ENCODE data around the gene SORCS2. TPM values are rescaled to one million over a fixed set of nuclear protein-coding genes. Genes with fewer than 3 reads are reported as not detected.

Gene SORCS2
- total and polyA plus RNA-seq, 2 of the 8 experiments (the other 6 are each of a cell fraction or from before 2014, with no cell fraction given): 0.36 to 1.8 TPM

- Histone ChIP-seq H2BK5ac (ENCODE audit: low read depth, low read length) (no peak overlapping the region), H2BK15ac (ENCODE audit: low read length) (no peak overlapping the region), H3K36me3 (ENCODE audit: control insufficient read depth in 2 of 4, insufficient read depth in 4 of 4, low read length in 3 of 4) (no peaks in the 10 kb centered on the region), H2BK120ac (replicated peaks; ENCODE audit: low read depth, low read length) (no peak overlapping the region), H3K4me1 (replicated peaks in 1 of 4; ENCODE audit: control insufficient read depth in 3 of 4, insufficient read depth in 4 of 4, low read length in 3 of 4) (no peaks in the 10 kb centered on the region), H3K56ac (replicated peaks; ENCODE audit: insufficient read length, low read depth, low read length) (no peak overlapping the region), H3K4ac (replicated peaks; ENCODE audit: insufficient read length, low read depth, low read length) (no peak overlapping the region), H3K14ac (ENCODE audit: insufficient read length) (no peak overlapping the region), H3K4me3 (ENCODE audit: extremely low read depth in 1 of 4, insufficient read depth in 2 of 4, low read depth in 3 of 4, low read length in 4 of 4) (no peak overlapping the region), H3K79me1 (ENCODE audit: low read depth, low read length) (no peaks in the 10 kb centered on the region), H4K8ac (ENCODE audit: extremely low read depth, insufficient read depth, low read length) (no peak overlapping the region), H3K27ac (ENCODE audit: low read depth, low read length) (no peak overlapping the region), H4K20me1 (replicated peaks in 1 of 2; ENCODE audit: control insufficient read depth in 1 of 2, insufficient read depth in 2 of 2, low read length in 2 of 2) (peaks cover 0 to 2% of the 10 kb centered on the region in 2 experiments), H2AFZ (ENCODE audit: low read length) (no peak overlapping the region), H2AK5ac (ENCODE audit: low read depth, low read length) (no peak overlapping the region), H2BK12ac (ENCODE audit: low read depth, low read length) (no peak overlapping the region), H3K79me2 (ENCODE audit: control insufficient read depth in 1 of 2, insufficient read depth in 2 of 2, low read length in 2 of 2) (no peaks in the 10 kb centered on the region), H4K5ac (ENCODE audit: insufficient read length, low read depth, low read length) (no peak overlapping the region), H3K23me2 (ENCODE audit: low read depth, low read length) (no peaks in the 10 kb centered on the region), H4K91ac (replicated peaks; ENCODE audit: insufficient read length, low read length) (no peak overlapping the region), H3K9ac (replicated peaks in 1 of 4; ENCODE audit: extremely low read depth in 1 of 4, low read depth in 3 of 4, low read length in 3 of 4) (no peak overlapping the region), H3K27me3 (replicated peaks in 1 of 4; ENCODE audit: control insufficient read depth in 3 of 4, extremely low read depth in 1 of 4, insufficient read depth in 3 of 4, low read length in 3 of 4) (no peaks in the 10 kb centered on the region), H3K4me2 (ENCODE audit: insufficient read depth in 1 of 2, low read depth in 2 of 2, low read length in 2 of 2) (no peak overlapping the region), H3K9me3 (ENCODE audit: insufficient read depth in 2 of 2, low read depth in 1 of 2, low read length in 1 of 2) (no peaks in the 10 kb centered on the region), H3K23ac (ENCODE audit: insufficient read length) (no peak overlapping the region), H2BK20ac (ENCODE audit: low read length) (no peak overlapping the region), H3K18ac (ENCODE audit: extremely low read depth, low read length) (no peak overlapping the region)
- FAIRE-seq (no peak), DNase-seq (ENCODE audit: low read depth in 1 of 2, low spot score in 2 of 2) (no peak)
- ChIA-PET CTCF (ENCODE audit: partially characterized antibody) (interaction anchor here (1.3 to 1.7 kb wide), 2 partner anchors 11 to 17 kb away, joined by 3 to 6 read pairs; no protein-coding TSS in a partner anchor), POLR2A (ENCODE audit: partially characterized antibody) (no interaction called here)
- TF ChIP-seq KDM4A (IDR thresholded peaks at IDR 0.05; ENCODE audit: low read depth, low read length, severe bottlenecking): no peak
- no peak for TF ChIP-seq GABPA (IDR thresholded peaks at IDR 0.05; ENCODE audit: borderline replicate concordance, insufficient read depth, low read length)
- no peak for TF ChIP-seq JUND (IDR thresholded peaks at IDR 0.05; ENCODE audit: low read length)
- no peak for TF ChIP-seq ATF2 (IDR thresholded peaks at IDR 0.05; ENCODE audit: low read length)
- no peak for TF ChIP-seq CHD1 (IDR thresholded peaks at IDR 0.05; ENCODE audit: low read depth, low read length)
- TF ChIP-seq TEAD4 (IDR thresholded peaks at IDR 0.05; ENCODE audit: low read depth, low read length): no peak
- TF ChIP-seq E2F6 (IDR thresholded peaks at IDR 0.05): no peak
- TF ChIP-seq CTBP2 (IDR thresholded peaks at IDR 0.05; ENCODE audit: borderline replicate concordance, insufficient read depth, insufficient read length, low read length): no peak
- no peak for TF ChIP-seq SUZ12 (IDR thresholded peaks at IDR 0.05; ENCODE audit: low read length)
- TF ChIP-seq NANOG (IDR thresholded peaks at IDR 0.05; ENCODE audit: insufficient read depth, low read depth, low read length, poor library complexity, severe bottlenecking): no peak
- WGBS, 2 experiments (ENCODE audit: extremely low coverage in 1 of 2, insufficient coverage in 1 of 2, insufficient read length in 1 of 2, insufficient replicate concordance in 2 of 2, low coverage in 1 of 2, low lambda C conversion rate in 2 of 2, missing lambda C conversion rate in 1 of 2): 92% methylated on average over 9 of the region's 9 CpGs; no CpG with 5 or more reads in 1 of the 2 experiments
These were observed 18.4 kb upstream of the SORCS2 start for GRCh38 chr4:7173841-7174449.
